Measurements from ENCODE around the gene SMIM26. TPM values are rescaled to one million over a fixed set of nuclear protein-coding genes. Genes with fewer than 3 reads are reported as not detected.

SMIM26 gene
- total and polyA plus RNA-seq, 2 of the 8 experiments (the other 6 are each of a cell fraction or from before 2014, with no cell fraction given) = 69.8 to 95.0 TPM

GRCh38 chr20:18571578-18571977 lies 4.3 kb downstream of the SMIM26 start:
- Histone ChIP-seq H2AK5ac (ENCODE audit: low read depth, low read length) (no peak overlapping the region), H3K4ac (replicated peaks; ENCODE audit: insufficient read length, low read depth, low read length) (no peak overlapping the region), H2BK20ac (ENCODE audit: low read length) (no peak overlapping the region), H3K36me3 (ENCODE audit: control insufficient read depth in 2 of 4, insufficient read depth in 4 of 4, low read length in 3 of 4) (peaks cover 0 to 15% (median 3%) of the 10 kb centered on the region in 4 experiments; a peak in 3 of 8 replicates), H3K4me3 (ENCODE audit: extremely low read depth in 1 of 4, insufficient read depth in 2 of 4, low read depth in 3 of 4, low read length in 4 of 4) (no peak overlapping the region), H3K23me2 (ENCODE audit: low read depth, low read length) (0 out of 2 replicates have a peak, but pooled peaks cover under 1% of the 10 kb centered on the region), H3K4me2 (ENCODE audit: insufficient read depth in 1 of 2, low read depth in 2 of 2, low read length in 2 of 2) (no peak overlapping the region), H3K27me3 (replicated peaks in 1 of 4; ENCODE audit: control insufficient read depth in 3 of 4, extremely low read depth in 1 of 4, insufficient read depth in 3 of 4, low read length in 3 of 4) (no peaks in the 10 kb centered on the region; a peak in 1 of 7 replicates), H4K5ac (ENCODE audit: insufficient read length, low read depth, low read length) (no peak overlapping the region), H4K91ac (replicated peaks; ENCODE audit: insufficient read length, low read length) (no peak overlapping the region), H3K4me1 (replicated peaks in 1 of 4; ENCODE audit: control insufficient read depth in 3 of 4, insufficient read depth in 4 of 4, low read length in 3 of 4) (peaks cover 0 to 3% (median under 1%) of the 10 kb centered on the region in 4 experiments; a peak in 3 of 7 replicates), H2BK15ac (ENCODE audit: low read length) (no peak overlapping the region), H3K27ac (ENCODE audit: low read depth, low read length) (no peak overlapping the region), H3K79me2 (ENCODE audit: control insufficient read depth in 1 of 2, insufficient read depth in 2 of 2, low read length in 2 of 2) (peaks cover 0 to 9% of the 10 kb centered on the region in 2 experiments; a peak in 2 of 4 replicates), H3K18ac (ENCODE audit: extremely low read depth, low read length) (no peak overlapping the region), H3K79me1 (ENCODE audit: low read depth, low read length) (peaks cover 2% of the 10 kb centered on the region; the same call in 1 of the 2 replicates), H3K9ac (replicated peaks in 1 of 4; ENCODE audit: extremely low read depth in 1 of 4, low read depth in 3 of 4, low read length in 3 of 4) (no peak overlapping the region), H2BK12ac (ENCODE audit: low read depth, low read length) (no peak overlapping the region), H3K23ac (ENCODE audit: insufficient read length) (no peak overlapping the region), H4K8ac (ENCODE audit: extremely low read depth, insufficient read depth, low read length) (no peak overlapping the region), H3K56ac (replicated peaks; ENCODE audit: insufficient read length, low read depth, low read length) (no peak overlapping the region), H3K14ac (ENCODE audit: insufficient read length) (no peak overlapping the region), H2BK120ac (replicated peaks; ENCODE audit: low read depth, low read length) (no peak overlapping the region), H4K20me1 (replicated peaks in 1 of 2; ENCODE audit: control insufficient read depth in 1 of 2, insufficient read depth in 2 of 2, low read length in 2 of 2) (peaks cover 0 to 3% of the 10 kb centered on the region in 2 experiments), H2BK5ac (ENCODE audit: low read depth, low read length) (no peak overlapping the region), H2AFZ (ENCODE audit: low read length) (no peak overlapping the region), H3K9me3 (ENCODE audit: insufficient read depth in 2 of 2, low read depth in 1 of 2, low read length in 1 of 2) (no peaks in the 10 kb centered on the region)
- DNase-seq (ENCODE audit: low read depth in 1 of 2, low spot score in 2 of 2) (no peak), FAIRE-seq (no peak)
- ChIA-PET POLR2A (ENCODE audit: partially characterized antibody) (interaction anchor here (0.8 to 3.0 kb wide), 3 partner anchors 12 to 127 kb away, joined by 3 to 9 read pairs (median 3); no protein-coding TSS in a partner anchor), CTCF (ENCODE audit: partially characterized antibody) (interaction anchor here (0.6 to 1.5 kb wide), 2 partner anchors 12 to 299 kb away, joined by 3 to 4 read pairs; no protein-coding TSS in a partner anchor)
- WGBS, 2 experiments (ENCODE audit: extremely low coverage in 1 of 2, insufficient coverage in 1 of 2, insufficient read length in 1 of 2, insufficient replicate concordance in 2 of 2, low coverage in 1 of 2, low lambda C conversion rate in 2 of 2, missing lambda C conversion rate in 1 of 2) = 79% methylated on average over 2 of the region's 2 CpGs; no CpG with 5 or more reads in 1 of the 2 experiments
- no peak for TF ChIP-seq RXRA (IDR thresholded peaks at IDR 0.05; ENCODE audit: insufficient read depth, low read depth, low read length)
- TF ChIP-seq FOSL1 (IDR thresholded peaks at IDR 0.05; ENCODE audit: insufficient read depth, low read depth, low read length) = no peak
- TF ChIP-seq JUND (IDR thresholded peaks at IDR 0.05; ENCODE audit: low read length) = no peak
- no peak for TF ChIP-seq CTBP2 (IDR thresholded peaks at IDR 0.05; ENCODE audit: borderline replicate concordance, insufficient read depth, insufficient read length, low read length)
- TF ChIP-seq RBBP5 (IDR thresholded peaks at IDR 0.05; ENCODE audit: borderline replicate concordance, low read depth, low read length) = no peak
- no peak for TF ChIP-seq ZNF274 (IDR thresholded peaks at IDR 0.05; ENCODE audit: borderline replicate concordance, extremely low read depth, low read length)
- no peak for TF ChIP-seq CHD1 (IDR thresholded peaks at IDR 0.05; ENCODE audit: low read depth, low read length)
- TF ChIP-seq GABPA (IDR thresholded peaks at IDR 0.05; ENCODE audit: borderline replicate concordance, insufficient read depth, low read length) = no peak
- no peak for TF ChIP-seq SP1 (IDR thresholded peaks at IDR 0.05; ENCODE audit: low read depth, low read length)
- no peak for TF ChIP-seq BRCA1 (IDR thresholded peaks at IDR 0.05; ENCODE audit: low read depth, low read length)
- no peak for TF ChIP-seq ATF2 (IDR thresholded peaks at IDR 0.05; ENCODE audit: low read length)
- TF ChIP-seq NANOG (IDR thresholded peaks at IDR 0.05; ENCODE audit: insufficient read depth, low read depth, low read length, poor library complexity, severe bottlenecking) = no peak

Data from H1 (cell line).